GM19240 (cell line): ENCODE measurements around the gene TMCO4.

Experiments
- DNase-seq: peaks from one replicate; pipeline ENCODE4 v3.0.0; 2011; ENCODE audit warnings: low spot score; ENCODE audit not compliant: insufficient read length

Gene TMCO4

DNA sequence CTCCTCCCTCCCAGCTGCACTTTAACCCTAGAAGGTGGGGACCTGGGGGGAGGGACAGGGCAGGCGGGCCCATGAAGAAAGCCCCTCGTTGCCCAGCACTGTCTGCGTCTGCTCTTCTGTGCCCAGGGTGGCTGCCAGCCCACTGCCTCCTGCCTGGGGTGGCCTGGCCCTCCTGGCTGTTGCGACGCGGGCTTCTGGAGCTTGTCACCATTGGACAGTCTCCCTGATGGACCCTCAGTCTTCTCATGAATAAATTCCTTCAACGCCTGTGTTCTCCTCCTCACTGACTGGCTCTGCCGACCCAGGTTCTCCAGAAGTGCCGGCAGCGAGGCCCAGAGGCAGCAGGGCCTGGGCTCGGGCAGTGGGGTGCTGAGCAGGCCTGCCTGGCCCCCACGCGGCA lies 141.5 kb downstream of the TMCO4 start:
- DNase-seq = no peak

GRCh38 chr1:19657511-19657910 lies 142.2 kb downstream of the TMCO4 start:
- DNase-seq = no peak

DNA sequence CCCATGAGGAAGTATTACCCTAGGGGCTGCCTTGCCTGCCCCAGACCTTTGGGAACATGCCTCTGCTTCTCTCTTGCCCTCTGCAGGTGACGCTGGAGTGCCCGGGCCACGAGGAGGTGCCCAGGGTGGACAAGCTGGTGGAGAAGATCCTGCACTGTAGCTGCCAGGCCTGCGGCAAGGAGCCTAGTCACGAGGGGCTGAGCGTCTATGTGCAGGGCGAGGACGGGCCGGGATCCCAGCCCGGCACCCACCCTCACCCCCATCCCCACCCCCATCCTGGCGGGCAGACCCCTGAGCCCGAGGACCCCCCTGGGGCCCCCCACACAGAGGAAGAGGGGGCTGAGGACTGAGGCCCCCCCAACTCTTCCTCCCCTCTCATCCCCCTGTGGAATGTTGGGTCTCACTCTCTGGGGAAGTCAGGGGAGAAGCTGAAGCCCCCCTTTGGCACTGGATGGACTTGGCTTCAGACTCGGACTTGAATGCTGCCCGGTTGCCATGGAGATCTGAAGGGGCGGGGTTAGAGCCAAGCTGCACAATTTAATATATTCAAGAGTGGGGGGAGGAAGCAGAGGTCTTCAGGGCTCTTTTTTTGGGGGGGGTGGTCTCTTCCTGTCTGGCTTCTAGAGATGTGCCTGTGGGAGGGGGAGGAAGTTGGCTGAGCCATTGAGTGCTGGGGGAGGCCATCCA lies 142.8 kb downstream of the TMCO4 start:
- DNase-seq = no peak

- DNase-seq = no peak
These were observed 143.5 kb downstream of the TMCO4 start for GRCh38 chr1:19656134-19656779.

GRCh38 chr1:19655718-19656080 lies 144.0 kb downstream of the TMCO4 start:
- DNase-seq = no peak

DNA sequence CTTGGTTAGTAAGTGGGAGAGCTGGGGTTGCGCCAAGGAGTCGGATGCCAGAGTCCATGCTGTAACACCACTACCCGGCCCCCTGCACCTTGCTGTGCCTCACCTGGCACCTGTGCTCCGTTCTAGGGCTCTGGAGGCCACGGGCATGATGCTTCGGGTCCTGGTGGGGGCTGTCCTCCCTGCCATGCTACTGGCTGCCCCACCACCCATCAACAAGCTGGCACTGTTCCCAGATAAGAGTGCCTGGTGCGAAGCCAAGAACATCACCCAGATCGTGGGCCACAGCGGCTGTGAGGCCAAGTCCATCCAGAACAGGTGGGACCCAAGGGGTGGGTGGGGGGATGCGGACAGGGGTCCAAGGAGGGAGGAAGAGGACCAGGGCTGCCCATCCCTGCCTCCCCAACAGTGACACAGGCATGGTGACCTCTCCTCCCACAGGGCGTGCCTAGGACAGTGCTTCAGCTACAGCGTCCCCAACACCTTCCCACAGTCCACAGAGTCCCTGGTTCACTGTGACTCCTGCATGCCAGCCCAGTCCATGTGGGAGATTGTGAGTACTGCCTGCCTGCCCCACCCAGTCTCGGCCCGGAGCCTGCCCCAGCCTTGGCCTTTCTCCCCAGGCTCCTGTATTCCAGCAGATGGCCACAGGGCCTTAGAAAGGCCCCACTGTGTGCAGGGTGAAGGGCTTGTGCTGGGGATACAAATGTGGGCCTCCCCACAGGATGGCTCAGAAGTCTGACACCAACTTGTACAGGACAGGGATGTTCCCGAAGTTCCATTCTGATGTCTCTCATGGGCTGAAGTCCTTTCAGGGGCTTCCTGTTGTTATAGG lies 144.6 kb downstream of the TMCO4 start:
- no peak for DNase-seq

DNA sequence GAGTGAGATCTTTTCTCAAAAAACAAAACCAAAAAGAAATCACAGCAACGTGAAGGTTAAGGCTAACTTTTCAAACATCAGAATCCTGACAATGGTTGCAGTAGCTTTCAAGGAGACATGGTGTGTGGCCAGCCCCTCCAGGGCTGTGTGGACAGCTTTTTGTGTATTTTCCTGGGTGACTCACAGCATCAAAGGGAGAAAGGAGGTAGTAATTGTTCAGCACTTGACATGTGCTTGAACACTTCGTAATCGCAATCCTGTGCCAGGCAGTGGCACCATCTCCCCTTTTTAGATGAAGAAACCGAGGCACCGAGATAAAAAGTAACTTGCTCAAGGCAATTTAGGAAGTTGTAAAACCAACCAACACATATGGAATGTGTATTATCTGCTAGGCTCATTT lies 145.3 kb downstream of the TMCO4 start:
- no peak for DNase-seq

DNA sequence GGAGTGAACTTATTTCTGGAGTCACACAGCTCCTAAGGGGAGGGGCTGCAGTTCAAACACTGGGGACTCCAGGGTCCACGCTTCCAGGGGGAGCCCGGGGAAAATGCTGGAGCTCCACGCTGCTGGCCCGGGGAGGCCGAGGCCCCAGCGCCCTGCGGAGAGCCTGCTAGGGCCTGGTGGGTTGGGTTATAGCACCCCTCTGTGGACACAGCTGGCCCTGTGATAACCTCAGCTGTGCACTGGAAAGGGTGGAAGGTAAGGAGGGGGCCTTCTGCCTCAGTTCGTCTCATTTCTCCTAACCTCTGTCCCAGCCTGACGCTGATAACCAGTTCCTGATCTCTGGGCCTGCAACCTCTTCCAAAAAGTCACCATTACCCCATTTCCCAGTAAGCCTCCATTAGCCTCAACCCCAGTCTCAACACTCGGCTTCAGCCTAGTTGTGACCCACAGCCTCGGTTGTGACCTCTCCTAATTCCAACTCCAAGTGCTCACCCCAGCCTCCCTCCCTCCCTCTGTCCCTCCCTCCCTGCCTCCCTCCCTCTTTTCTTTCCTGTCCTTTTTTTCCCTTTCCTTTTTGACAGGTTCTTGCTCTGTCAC lies 148.5 kb downstream of the TMCO4 start:
- no peak for DNase-seq

DNA sequence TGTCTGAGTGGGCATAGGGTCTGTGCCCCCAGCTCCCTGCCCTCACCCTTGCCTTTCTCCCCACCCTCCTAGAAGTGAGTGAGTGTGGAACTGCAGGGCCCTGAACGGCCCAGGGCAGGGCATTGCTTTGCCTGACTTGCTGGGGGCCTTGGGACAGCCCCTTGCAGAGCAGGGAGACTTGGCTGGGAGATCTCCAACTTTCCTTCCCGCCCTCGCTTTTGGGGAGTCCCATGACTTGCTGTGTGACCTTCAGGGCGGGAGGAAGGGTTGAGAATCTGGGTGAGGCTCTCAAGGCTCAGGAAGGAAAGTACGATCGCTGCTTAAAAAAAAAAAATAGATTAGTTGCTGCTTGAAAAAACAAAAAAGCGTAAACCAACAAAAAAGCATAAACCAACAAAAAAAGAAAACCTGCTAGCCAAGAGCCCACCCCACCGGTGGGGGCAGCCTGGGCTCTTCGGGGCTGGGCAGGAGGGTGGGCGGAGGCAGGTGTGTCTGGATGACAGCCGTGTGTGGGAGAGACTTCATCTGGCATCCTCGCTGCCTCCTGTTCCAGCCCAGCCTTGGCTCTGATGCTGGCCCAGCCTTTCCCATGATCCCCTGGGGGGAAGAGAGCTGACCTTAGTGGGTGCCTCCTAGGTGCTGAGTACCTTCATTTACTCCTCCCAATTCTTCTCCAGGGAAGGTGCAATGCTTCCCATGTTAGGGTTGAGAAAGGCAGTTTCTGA lies 149.1 kb downstream of the TMCO4 start:
- no peak for DNase-seq

DNA sequence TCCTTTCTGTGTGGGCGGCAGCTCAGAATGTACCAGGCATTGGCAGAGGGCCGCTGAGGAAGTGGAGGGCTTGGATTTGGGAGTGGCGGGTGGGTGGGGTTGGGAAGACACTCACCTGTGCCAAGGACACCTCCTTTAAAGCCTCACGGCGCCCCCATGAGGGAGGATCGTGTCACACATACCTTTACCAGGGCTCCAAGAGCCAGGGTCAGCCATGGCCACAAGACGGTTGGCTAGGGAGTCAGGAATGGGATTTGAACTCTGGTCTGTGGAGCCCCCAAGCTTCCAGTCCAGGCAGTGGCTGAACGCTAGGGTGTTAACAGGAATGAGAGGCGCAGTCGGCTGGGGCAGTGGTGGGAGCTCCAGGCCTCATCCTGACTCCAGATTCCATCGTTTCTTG lies 151.0 kb downstream of the TMCO4 start:
- DNase-seq = no peak

DNA sequence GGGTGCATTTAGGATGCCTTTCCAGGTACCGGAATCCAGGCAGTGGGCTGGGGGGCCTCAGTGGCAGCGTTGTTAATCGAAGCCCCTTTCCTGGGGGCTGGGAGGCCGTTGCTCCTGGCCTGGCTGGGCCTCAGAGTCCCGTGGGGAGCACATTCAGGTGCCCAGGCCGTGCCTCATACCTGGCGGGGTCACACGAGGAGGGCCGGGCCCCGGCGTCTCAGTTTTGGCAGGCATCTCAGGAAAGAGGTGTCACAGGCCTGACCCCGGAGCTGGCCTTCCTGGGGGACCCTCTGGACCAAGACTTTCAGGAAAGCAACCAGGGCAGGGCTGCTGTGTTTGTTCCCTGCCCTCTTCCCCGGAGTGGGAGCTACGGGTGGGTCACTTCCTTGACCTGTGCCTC lies 151.5 kb downstream of the TMCO4 start:
- DNase-seq = no peak

- DNase-seq = no peak
These were observed 152.1 kb downstream of the TMCO4 start for GRCh38 chr1:19647643-19648042.

DNA sequence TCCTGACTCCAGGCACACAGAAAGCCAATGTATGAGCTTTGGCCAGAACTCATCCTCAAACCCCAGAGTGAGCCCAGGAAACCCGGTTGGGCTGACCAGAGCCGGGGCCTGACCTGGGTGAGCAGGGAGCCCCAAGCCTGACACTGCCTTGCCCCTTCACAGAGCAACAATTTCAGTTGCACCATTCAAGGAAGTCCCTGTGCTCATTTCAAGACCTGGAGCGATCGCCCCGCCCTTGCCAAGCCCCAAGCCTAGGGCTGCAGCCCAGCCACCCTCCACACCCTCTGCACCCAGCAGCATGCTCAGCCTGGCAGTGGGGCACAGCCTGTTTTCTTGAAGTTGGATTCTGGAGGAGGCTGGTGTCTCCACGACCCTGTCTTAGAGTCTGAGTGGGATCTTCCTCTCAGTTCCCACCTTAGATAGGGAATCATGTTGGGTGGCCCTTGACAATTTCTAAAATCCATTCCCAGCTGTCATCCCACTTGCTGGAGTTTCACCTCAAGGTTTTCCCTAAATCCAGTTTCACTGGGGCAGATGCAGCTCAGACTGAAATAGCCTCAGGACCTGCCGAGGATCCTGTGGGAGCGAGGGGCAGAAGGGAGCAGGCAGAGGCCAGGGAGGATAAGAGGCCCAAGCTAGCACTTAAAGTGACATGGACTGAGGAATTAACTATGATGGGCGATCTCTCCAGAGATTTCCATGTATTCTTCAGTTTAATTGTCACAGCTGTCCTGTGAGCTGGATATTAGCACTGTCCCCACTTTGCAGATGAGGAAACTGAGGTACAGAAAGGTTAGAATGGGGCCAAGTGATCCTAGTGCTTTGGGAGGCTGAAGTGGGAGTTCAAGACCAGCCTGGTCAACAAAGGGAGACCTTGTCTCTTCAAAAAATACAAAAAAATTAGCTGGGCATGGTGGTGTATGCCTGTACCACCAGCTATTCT lies 153.1 kb downstream of the TMCO4 start:
- DNase-seq = no peak

GRCh38 chr1:19645411-19646251 lies 154.1 kb downstream of the TMCO4 start:
- no peak for DNase-seq

DNA sequence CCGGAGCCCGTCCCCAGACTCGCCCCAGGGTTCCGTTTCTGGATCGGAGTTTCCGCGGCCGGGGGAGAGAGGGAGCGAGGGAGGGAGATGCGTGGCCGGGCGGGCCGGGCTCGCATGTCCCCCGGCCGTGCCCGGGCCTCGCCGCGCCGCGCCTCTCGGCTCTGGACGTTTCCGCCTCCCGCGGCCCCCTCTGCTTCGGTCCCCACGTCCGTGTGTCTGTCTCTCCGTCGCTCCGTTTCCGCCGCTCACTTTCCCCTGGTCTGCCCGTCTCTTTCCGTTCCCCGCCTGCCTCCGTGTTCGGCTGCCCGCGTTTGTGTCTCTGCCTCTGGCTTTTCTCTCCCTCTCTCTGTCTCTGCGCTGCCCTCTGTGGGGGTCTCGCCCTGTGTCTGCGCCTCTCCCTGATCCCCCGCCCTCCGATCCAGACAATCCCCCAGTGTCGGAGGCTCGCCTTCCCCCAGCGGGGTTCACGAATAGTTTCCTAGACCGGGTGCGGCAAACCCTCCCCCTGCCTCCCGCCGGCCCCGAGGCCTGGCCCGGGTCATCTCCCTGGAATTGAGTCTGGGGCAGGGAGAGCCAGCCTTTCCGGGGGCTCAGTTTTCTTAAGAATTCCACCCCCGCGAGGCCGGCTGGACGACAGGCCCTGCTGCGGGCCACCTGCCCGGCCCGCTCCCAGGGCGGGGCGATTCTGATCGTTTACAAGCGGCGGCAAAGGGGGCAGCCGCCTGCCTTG lies 154.9 kb downstream of the TMCO4 start:
- DNase-seq = peak; percentile 70

DNA sequence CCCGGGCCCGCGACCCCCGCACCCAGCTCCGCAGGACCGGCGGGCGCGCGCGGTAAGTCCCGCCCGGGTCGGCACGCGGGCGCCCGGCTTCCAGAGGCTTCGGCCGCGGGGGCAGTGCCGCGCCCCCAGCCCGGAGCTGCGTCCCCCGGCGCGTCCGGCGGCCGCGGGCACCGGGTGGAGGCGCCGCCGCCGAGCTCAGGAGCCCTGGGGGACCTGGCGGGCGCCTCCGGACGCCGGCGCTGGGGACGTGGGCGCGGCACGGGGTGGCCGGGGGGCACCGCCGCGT lies 155.4 kb downstream of the TMCO4 start:
- no peak for DNase-seq

- no peak for DNase-seq
These were observed 155.9 kb downstream of the TMCO4 start, which contains the start of gene NBL1 for GRCh38 chr1:19643602-19644394. Gene NBL1, plus strand, starts transcription at chr1:19644311. Its CDS starts 10,720 bp downstream, at chr1:19655031.

DNA sequence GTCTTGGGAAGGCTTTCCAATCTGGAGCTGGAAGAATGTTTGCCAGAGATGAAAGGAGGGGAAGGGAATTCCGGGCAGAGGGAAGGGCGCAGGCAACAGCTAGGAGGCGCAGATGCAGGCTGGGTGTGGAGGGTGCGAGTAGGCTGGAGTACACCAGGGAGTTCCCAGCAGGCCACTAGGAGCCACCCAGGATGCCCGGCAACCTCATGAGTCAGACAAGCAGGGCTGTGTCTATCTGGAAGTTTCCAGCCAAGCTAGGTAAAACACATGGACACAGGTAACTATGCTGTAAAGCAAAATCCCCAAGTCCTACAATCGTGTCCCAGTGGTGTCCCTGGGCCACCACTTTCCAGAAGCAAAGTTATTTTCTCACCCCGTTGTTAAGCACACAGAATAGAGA lies 156.6 kb downstream of the TMCO4 start:
- DNase-seq = no peak
